Right lobe of liver (tissue), 6 donors: ENCODE data around the gene GCG. TPM values are rescaled to one million over a fixed set of nuclear protein-coding genes. Genes with fewer than 3 reads are reported as not detected.

Experiments
- ATAC-seq, 4 donors: fragments of 200-7000 bp; cut with Tn5 transposase; one replicate each; pipeline ENCODE4 v1.9.1; 2020; ENCODE audit warnings: mild to moderate bottlenecking in 4 of 4, moderate library complexity in 4 of 4
- DNase-seq, 3 donors: peaks; one replicate each; pipeline ENCODE4 v3.0.0-alpha.2; 2020
- H3K27ac ChIP-seq, 3 donors: fragments of 200-600 bp; one replicate each; pipeline ENCODE4 v1.8.0; 2022
- H3K27me3 ChIP-seq, 2 donors: fragments of 200-600 bp; one replicate each; pipeline ENCODE4 v1.8.0; 2022
- H3K36me3 ChIP-seq, 4 donors: fragments of 200-600 bp; sonication (generic) in 1 of 4; one replicate each; pipeline versions ENCODE4 v1.5.1 to v1.8.0; 2017 to 2022; ENCODE audit warnings: control low read depth in 1 of 4
- H3K4me1 ChIP-seq, 4 donors: fragments of 200-600 bp; sonication (generic) in 1 of 4; one replicate each; pipeline versions ENCODE4 v1.5.1 to v1.8.0; 2017 to 2022; ENCODE audit warnings: control low read depth in 1 of 4
- H3K4me3 ChIP-seq, 3 donors: fragments of 200-600 bp; one replicate each; pipeline ENCODE4 v1.8.0; 2022
- H3K9me3 ChIP-seq, 4 donors: fragments of 200-600 bp; sonication (generic) in 1 of 4; one replicate each; pipeline versions ENCODE4 v1.5.1 to v1.8.0; 2017 to 2022; ENCODE audit warnings: control low read depth in 1 of 4
- CTCF ChIP-seq, 4 donors: fragments of 200-600 bp in 3 of 4; fragments of 450-650 bp in 1 of 4; IDR thresholded peaks; one replicate each; pipeline versions ENCODE4 v1.5.1 to v1.8.0; 2016 to 2022; ENCODE audit warnings: antibody characterized with exemption in 4 of 4, mild to moderate bottlenecking in 2 of 4
- POLR2A ChIP-seq: fragments of 450-650 bp; IDR thresholded peaks from one replicate; pipeline ENCODE4 v1.6.1; 2017; ENCODE audit warnings: antibody characterized with exemption, mild to moderate bottlenecking
- WGBS: methylation state at CpG from one replicate; pipeline ENCODE4 v1.1.6; 2018; ENCODE audit warnings: low coverage, low lambda C conversion rate; ENCODE audit not compliant: insufficient coverage; ENCODE audit errors: missing lambda C conversion rate; 5-methylcytosine and 5-hydroxymethylcytosine counted together
- intact Hi-C, 2 donors: fragments of 100-400 bp; cut with DNase I; formaldehyde crosslinking; loops; one replicate each; pipeline versions ENCODE4 v1.11.2 to v1.14.1; 2022
- total RNA-seq, 6 experiments: library from RNA; depleted of rRNA in 2 of 6; stranded (reverse); fragments of >200 nt in 2 of 6; fragmentation: NEBNext Ultra II Directional in 3 of 6; extraction: Animal tissue kit (Norgen Biotek cat#: 25700) in 3 of 6; gene quantifications; one replicate each; pipeline versions ENCODE4 v1.1.0 to v1.2.4, GENCODE V29; 2016 to 2023
- donor health status: DM: no; HTN: yes; CAD: no.
- donor health status: DM: no; HTN: no; CAD: no.
- donor health status: DM: no; HTN: no; CAD: no.
- donor health status: DM: no; HTN: yes; CAD: no.
- donor health status: DM: no; HTN: yes; CAD: no.

GCG gene
- total RNA-seq, 6 experiments from 2014 or later: not detected

- Histone ChIP-seq H3K27ac (no peak overlapping the region), H3K27me3 (no peaks in the 10 kb centered on the region), H3K36me3 (no peaks in the 10 kb centered on the region), H3K4me1 (no peaks in the 10 kb centered on the region), H3K9me3 (no peaks in the 10 kb centered on the region), H3K4me3 (no peak overlapping the region)
- TF ChIP-seq CTCF (IDR thresholded peaks at IDR 0.05) (no peak), POLR2A (no peak)
- DNase-seq (no peak), ATAC-seq (no peak)
- intact Hi-C loops: no loop called here
- 73% methylated on average over 6 of the region's 6 CpGs for WGBS
These were observed 7.4 kb upstream of the GCG start for GRCh38 chr2:162159446-162159845.

GRCh38 chr2:162156149-162156548 lies 4.1 kb upstream of the GCG start:
- Histone ChIP-seq H3K27ac (no peak overlapping the region), H3K9me3 (no peaks in the 10 kb centered on the region), H3K4me1 (no peaks in the 10 kb centered on the region), H3K36me3 (no peaks in the 10 kb centered on the region), H3K27me3 (no peaks in the 10 kb centered on the region), H3K4me3 (no peak overlapping the region)
- intact Hi-C loops: no loop called here
- 76% methylated on average over 3 of the region's 3 CpGs for WGBS
- no peak for ATAC-seq
- TF ChIP-seq CTCF (IDR thresholded peaks at IDR 0.05) (no peak), POLR2A (no peak)
- DNase-seq: no peak

- Histone ChIP-seq H3K27ac (no peak overlapping the region), H3K9me3 (no peaks in the 10 kb centered on the region), H3K4me1 (no peaks in the 10 kb centered on the region), H3K36me3 (no peaks in the 10 kb centered on the region), H3K4me3 (no peak overlapping the region), H3K27me3 (no peaks in the 10 kb centered on the region)
- DNase-seq (no peak), ATAC-seq (no peak)
- intact Hi-C loops: no loop called here
- TF ChIP-seq POLR2A (no peak), CTCF (IDR thresholded peaks at IDR 0.05) (no peak)
- 77% methylated on average over 3 of the region's 3 CpGs for WGBS
These were observed 3.0 kb upstream of the GCG start for GRCh38 chr2:162155093-162155492.

GRCh38 chr2:162153608-162154224 lies 1.7 kb upstream of the GCG start:
- WGBS: 5% methylated on average over 5 of the region's 5 CpGs
- no peaks in the 10 kb centered on the region for H3K36me3 ChIP-seq
- TF ChIP-seq POLR2A (no peak), CTCF (IDR thresholded peaks at IDR 0.05) (peak; percentile 37 to 62 (median 42))
- no peaks in the 10 kb centered on the region for H3K9me3 ChIP-seq
- peak; percentile 74 to 97 (median 80) for ATAC-seq
- H3K27ac ChIP-seq: no peak overlapping the region
- no peak overlapping the region for H3K4me3 ChIP-seq
- H3K4me1 ChIP-seq: no peaks in the 10 kb centered on the region
- DNase-seq: peak in 2 of 3 donors; percentile 28 to 50
- intact Hi-C loops: no loop called here
- no peaks in the 10 kb centered on the region for H3K27me3 ChIP-seq

GRCh38 chr2:162149940-162150339 lies 2.1 kb downstream of the GCG start:
- Histone ChIP-seq H3K4me3 (no peak overlapping the region), H3K4me1 (no peaks in the 10 kb centered on the region), H3K9me3 (no peaks in the 10 kb centered on the region), H3K36me3 (no peaks in the 10 kb centered on the region), H3K27me3 (no peaks in the 10 kb centered on the region), H3K27ac (no peak overlapping the region)
- DNase-seq (no peak), ATAC-seq (no peak)
- 69% methylated on average over 5 of the region's 8 CpGs for WGBS
- TF ChIP-seq POLR2A (no peak), CTCF (IDR thresholded peaks at IDR 0.05) (no peak)
- intact Hi-C loops: no loop called here
